HEK293 (cell line): ENCODE data around the gene KLHL40.

Source experiments
- CTCF ChIA-PET: fragments of 350-600 bp; formaldehyde crosslinking; extraction: SDS; loops from one replicate; lab custom pipeline; 2021; ENCODE audit warnings: antibody characterized with exemption; lab: Yijun Ruan, JAX
- POLR2A ChIA-PET: fragments of 300-600 bp; formaldehyde crosslinking; extraction: SDS; loops from one replicate; lab custom pipeline; 2020; ENCODE audit warnings: antibody characterized with exemption, inconsistent platforms; lab: Yijun Ruan, JAX
- H3K27ac ChIP-seq: fragments of 200-500 bp; sonication (Bioruptor generic); 2 replicates; pipeline ENCODE4 v1.5.1; 2014; ENCODE audit warnings: low read depth, low read length, control low read depth, inconsistent platforms; ENCODE audit errors: extremely low read depth
- H3K36me3 ChIP-seq, 2 experiments: fragments of 200-500 bp in 1 of 2; sonication (Bioruptor generic) in 1 of 2; 1 replicate in 1 of 2; 2 replicates in 1 of 2; pipeline ENCODE4 v1.5.1; 2014 to 2017; ENCODE audit warnings: inconsistent platforms in 2 of 2, low read length in 2 of 2; ENCODE audit not compliant: control insufficient read depth in 2 of 2, insufficient read depth in 1 of 2
- H3K4me1 ChIP-seq: fragments of 200-500 bp; sonication (Bioruptor generic); 2 replicates; pipeline ENCODE4 v1.5.1; 2014; ENCODE audit warnings: mild to moderate bottlenecking, low read length, inconsistent platforms; ENCODE audit not compliant: control insufficient read depth, insufficient read depth
- H3K4me3 ChIP-seq: 2 replicates; pipeline ENCODE4 v1.5.1; 2011; ENCODE audit warnings: low read depth, mild to moderate bottlenecking, control low read depth, low read length, moderate library complexity
- H3K9me3 ChIP-seq: fragments of 200-500 bp; sonication (Bioruptor generic); 2 replicates; pipeline ENCODE4 v1.5.1; 2014; ENCODE audit warnings: low read depth, low read length, inconsistent platforms; ENCODE audit not compliant: control insufficient read depth, insufficient read depth
- EGR2 ChIP-seq: fragments of 450-650 bp; formaldehyde crosslinking; IDR thresholded peaks from 2 replicates; pipeline ENCODE4 v1.5.1; 2016; ENCODE audit warnings: low read depth, missing biosample characterization, missing genetic modification characterization
- GLI2 ChIP-seq: fragments of 450-650 bp; formaldehyde crosslinking; IDR thresholded peaks from 2 replicates; pipeline ENCODE4; 2017; ENCODE audit warnings: missing biosample characterization, missing genetic modification characterization, low read depth, borderline replicate concordance
- MYNN ChIP-seq: fragments of 450-650 bp; formaldehyde crosslinking; IDR thresholded peaks from 2 replicates; pipeline ENCODE4 v1.5.1; 2016; ENCODE audit warnings: missing biosample characterization, missing genetic modification characterization, borderline replicate concordance
- RBAK ChIP-seq: fragments of 450-650 bp; formaldehyde crosslinking; IDR thresholded peaks from 2 replicates; pipeline ENCODE4 v1.5.1; 2016; ENCODE audit warnings: missing biosample characterization, missing genetic modification characterization
- SP2 ChIP-seq: fragments of 450-650 bp; formaldehyde crosslinking; IDR thresholded peaks from 2 replicates; pipeline ENCODE4 v1.5.1; 2016; ENCODE audit warnings: missing biosample characterization, missing genetic modification characterization
- ZBTB17 ChIP-seq: fragments of 450-650 bp; formaldehyde crosslinking; IDR thresholded peaks from 2 replicates; pipeline ENCODE4 v1.5.1; 2016; ENCODE audit warnings: missing biosample characterization, missing genetic modification characterization
- ZBTB48 ChIP-seq: fragments of 450-650 bp; formaldehyde crosslinking; IDR thresholded peaks from 2 replicates; pipeline ENCODE4 v1.5.1; 2016; ENCODE audit warnings: missing biosample characterization, missing genetic modification characterization
- ZBTB8A ChIP-seq: fragments of 450-650 bp; formaldehyde crosslinking; IDR thresholded peaks from 2 replicates; pipeline ENCODE4 v1.5.1; 2016; ENCODE audit warnings: missing biosample characterization, missing genetic modification characterization
- ZNF292 ChIP-seq: fragments of 450-650 bp; formaldehyde crosslinking; IDR thresholded peaks from 2 replicates; pipeline ENCODE4 v1.5.1; 2016; ENCODE audit warnings: low read depth, missing biosample characterization, missing genetic modification characterization, borderline replicate concordance
- ZNF311 ChIP-seq: fragments of 450-650 bp; formaldehyde crosslinking; IDR thresholded peaks from 2 replicates; pipeline ENCODE4 v1.5.1; 2017; ENCODE audit warnings: missing biosample characterization, missing genetic modification characterization, borderline replicate concordance
- ZNF426 ChIP-seq: fragments of 450-650 bp; formaldehyde crosslinking; IDR thresholded peaks from 2 replicates; pipeline ENCODE4 v1.5.1; 2017; ENCODE audit warnings: missing biosample characterization, missing genetic modification characterization, mild to moderate bottlenecking, inconsistent platforms, moderate library complexity
- ZNF501 ChIP-seq: fragments of 450-650 bp; formaldehyde crosslinking; IDR thresholded peaks from 2 replicates; pipeline ENCODE4 v1.5.1; 2016; ENCODE audit warnings: missing biosample characterization, missing genetic modification characterization
- ZNF626 ChIP-seq: fragments of 450-650 bp; sonication (Bioruptor Pico); formaldehyde crosslinking; IDR thresholded peaks from 2 replicates; pipeline ENCODE4 v1.5.1; 2018; ENCODE audit warnings: missing biosample characterization, missing genetic modification characterization, inconsistent platforms
- ZNF785 ChIP-seq: fragments of 450-650 bp; formaldehyde crosslinking; IDR thresholded peaks from 2 replicates; pipeline ENCODE4 v1.5.1; 2016; ENCODE audit warnings: missing biosample characterization, missing genetic modification characterization
- ZNF792 ChIP-seq: fragments of 450-650 bp; formaldehyde crosslinking; IDR thresholded peaks from 2 replicates; pipeline ENCODE4 v1.5.1; 2016; ENCODE audit warnings: missing biosample characterization, missing genetic modification characterization
- TF ChIP-seq, protein P1 (sequence below): fragments of 450-650 bp; formaldehyde crosslinking; IDR thresholded peaks from 2 replicates; pipeline ENCODE4 v1.5.1; 2016; ENCODE audit warnings: missing biosample characterization, missing genetic modification characterization
- TF ChIP-seq, protein P2 (sequence below): fragments of 450-650 bp; formaldehyde crosslinking; IDR thresholded peaks from 2 replicates; pipeline ENCODE4 v1.5.1; 2016; ENCODE audit warnings: missing biosample characterization, missing genetic modification characterization, low read depth
- TF ChIP-seq, protein P3 (sequence below): fragments of 450-650 bp; formaldehyde crosslinking; IDR thresholded peaks from 2 replicates; pipeline ENCODE4 v1.5.1; 2016; ENCODE audit warnings: missing biosample characterization, missing genetic modification characterization
- TF ChIP-seq, protein P4 (sequence below): fragments of 450-650 bp; formaldehyde crosslinking; IDR thresholded peaks from 2 replicates; pipeline ENCODE4 v1.5.1; 2016; ENCODE audit warnings: missing biosample characterization, missing genetic modification characterization

Gene KLHL40

DNA sequence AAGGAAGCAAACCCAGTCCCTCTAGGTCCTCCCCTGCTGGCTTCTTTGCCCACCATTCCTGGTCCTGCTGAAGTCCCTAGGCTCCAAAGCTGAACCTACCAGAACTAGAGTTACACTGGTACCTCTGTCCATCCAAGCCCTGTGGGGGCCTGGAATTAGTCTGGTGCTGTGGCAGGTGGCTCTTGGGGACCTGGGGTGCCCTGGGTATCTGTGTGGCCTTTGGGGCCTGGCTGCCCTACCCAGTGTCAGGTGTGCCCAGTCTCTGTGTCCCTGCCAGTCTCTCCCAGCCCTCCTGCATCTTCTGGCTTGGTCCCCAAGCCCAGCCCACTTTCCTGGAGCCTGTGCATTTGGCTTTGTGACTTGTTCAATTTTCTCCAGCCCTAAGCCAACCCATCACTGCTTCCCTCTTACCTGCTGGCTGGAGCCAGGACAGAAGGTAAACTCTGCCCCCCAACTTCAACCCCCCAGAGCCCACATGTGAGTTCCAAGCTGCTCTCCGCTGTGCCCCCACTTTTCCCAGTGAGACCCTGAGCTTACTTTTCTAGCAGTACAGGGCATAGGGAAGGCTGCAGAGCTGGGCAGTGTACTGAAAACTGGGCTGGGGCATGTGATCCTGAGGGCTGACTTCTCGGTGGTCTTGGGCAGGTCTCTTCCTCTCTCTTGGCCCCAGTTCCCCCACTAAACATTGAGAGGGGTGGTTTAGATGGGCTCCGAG lies 45.5 kb downstream of the KLHL40 start:
- CTCF ChIA-PET = no interaction called here
- TF ChIP-seq ZNF785 (tag by site-specific recombination) = no peak
- no peak for TF ChIP-seq ZNF311
- TF ChIP-seq ZNF792 (tag by site-specific recombination) = no peak
- TF ChIP-seq, protein P1, sequence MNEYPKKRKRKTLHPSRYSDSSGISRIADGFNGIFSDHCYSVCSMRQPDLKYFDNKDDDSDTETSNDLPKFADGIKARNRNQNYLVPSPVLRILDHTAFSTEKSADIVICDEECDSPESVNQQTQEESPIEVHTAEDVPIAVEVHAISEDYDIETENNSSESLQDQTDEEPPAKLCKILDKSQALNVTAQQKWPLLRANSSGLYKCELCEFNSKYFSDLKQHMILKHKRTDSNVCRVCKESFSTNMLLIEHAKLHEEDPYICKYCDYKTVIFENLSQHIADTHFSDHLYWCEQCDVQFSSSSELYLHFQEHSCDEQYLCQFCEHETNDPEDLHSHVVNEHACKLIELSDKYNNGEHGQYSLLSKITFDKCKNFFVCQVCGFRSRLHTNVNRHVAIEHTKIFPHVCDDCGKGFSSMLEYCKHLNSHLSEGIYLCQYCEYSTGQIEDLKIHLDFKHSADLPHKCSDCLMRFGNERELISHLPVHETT (tag by site-specific recombination) = no peak
- POLR2A ChIA-PET = no interaction called here
- Histone ChIP-seq H3K27ac (no peak overlapping the region), H3K4me1 (no peaks in the 10 kb centered on the region), H3K9me3 (no peaks in the 10 kb centered on the region), H3K4me3 (no peak overlapping the region), H3K36me3 (no peaks in the 10 kb centered on the region)

DNA sequence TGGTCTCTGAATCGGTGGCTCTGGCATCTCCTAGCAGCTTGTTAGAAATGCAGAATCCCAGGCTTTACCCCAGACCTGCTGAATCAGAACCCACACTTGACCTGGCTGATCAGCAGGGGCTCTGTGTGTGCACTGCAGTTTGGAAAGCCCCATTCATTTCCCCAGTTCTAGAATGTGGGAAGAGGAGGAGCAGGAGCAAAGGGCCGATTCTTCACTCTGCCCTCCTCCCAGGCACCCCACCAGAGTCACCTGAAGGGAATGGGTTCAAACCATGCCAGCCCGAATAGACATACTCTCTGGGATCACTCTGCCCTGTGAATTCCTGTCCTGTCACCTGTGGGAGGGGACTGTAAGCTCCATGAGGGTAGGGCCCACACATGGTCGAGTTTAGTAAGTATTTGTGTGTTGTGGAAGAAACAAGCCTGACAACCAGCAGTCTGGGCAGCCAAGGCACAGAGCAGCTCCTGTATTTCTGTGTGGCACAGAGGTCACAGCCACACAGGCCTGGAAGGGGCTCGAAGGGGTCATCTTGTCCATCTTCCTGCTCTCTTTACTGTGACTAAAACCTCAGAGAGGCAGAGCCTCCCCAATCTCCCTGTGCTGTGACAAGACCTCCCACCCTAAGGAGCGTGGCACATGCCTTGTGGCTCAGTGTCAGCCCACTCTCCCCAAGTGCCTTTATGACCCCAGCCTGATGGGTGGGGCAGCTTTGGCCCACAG lies 46.3 kb downstream of the KLHL40 start:
- no peak overlapping the region for H3K4me3 ChIP-seq
- no peaks in the 10 kb centered on the region for H3K4me1 ChIP-seq
- H3K9me3 ChIP-seq = no peaks in the 10 kb centered on the region
- no peak overlapping the region for H3K27ac ChIP-seq
- ChIA-PET POLR2A (no interaction called here), CTCF (no interaction called here)
- no peaks in the 10 kb centered on the region for H3K36me3 ChIP-seq
- TF ChIP-seq, protein P2, sequence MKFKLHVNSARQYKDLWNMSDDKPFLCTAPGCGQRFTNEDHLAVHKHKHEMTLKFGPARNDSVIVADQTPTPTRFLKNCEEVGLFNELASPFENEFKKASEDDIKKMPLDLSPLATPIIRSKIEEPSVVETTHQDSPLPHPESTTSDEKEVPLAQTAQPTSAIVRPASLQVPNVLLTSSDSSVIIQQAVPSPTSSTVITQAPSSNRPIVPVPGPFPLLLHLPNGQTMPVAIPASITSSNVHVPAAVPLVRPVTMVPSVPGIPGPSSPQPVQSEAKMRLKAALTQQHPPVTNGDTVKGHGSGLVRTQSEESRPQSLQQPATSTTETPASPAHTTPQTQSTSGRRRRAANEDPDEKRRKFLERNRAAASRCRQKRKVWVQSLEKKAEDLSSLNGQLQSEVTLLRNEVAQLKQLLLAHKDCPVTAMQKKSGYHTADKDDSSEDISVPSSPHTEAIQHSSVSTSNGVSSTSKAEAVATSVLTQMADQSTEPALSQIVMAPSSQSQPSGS (tag by site-specific recombination) = no peak
- TF ChIP-seq ZNF426 = no peak
- TF ChIP-seq SP2 = no peak
- TF ChIP-seq RBAK (tag by site-specific recombination) = no peak
- TF ChIP-seq ZNF292 (tag by site-specific recombination) = no peak
- no peak for TF ChIP-seq MYNN (tag by site-specific recombination)
- TF ChIP-seq ZBTB8A (tag by site-specific recombination) = no peak
- no peak for TF ChIP-seq ZNF501 (tag by site-specific recombination)
- no peak for TF ChIP-seq ZBTB48
- TF ChIP-seq ZBTB17 (tag by site-specific recombination) = no peak
- no peak for TF ChIP-seq GLI2 (tag by site-specific recombination)
- no peak for TF ChIP-seq ZNF626 (tag by site-specific recombination)
- no peak for TF ChIP-seq EGR2
- TF ChIP-seq, protein P3, sequence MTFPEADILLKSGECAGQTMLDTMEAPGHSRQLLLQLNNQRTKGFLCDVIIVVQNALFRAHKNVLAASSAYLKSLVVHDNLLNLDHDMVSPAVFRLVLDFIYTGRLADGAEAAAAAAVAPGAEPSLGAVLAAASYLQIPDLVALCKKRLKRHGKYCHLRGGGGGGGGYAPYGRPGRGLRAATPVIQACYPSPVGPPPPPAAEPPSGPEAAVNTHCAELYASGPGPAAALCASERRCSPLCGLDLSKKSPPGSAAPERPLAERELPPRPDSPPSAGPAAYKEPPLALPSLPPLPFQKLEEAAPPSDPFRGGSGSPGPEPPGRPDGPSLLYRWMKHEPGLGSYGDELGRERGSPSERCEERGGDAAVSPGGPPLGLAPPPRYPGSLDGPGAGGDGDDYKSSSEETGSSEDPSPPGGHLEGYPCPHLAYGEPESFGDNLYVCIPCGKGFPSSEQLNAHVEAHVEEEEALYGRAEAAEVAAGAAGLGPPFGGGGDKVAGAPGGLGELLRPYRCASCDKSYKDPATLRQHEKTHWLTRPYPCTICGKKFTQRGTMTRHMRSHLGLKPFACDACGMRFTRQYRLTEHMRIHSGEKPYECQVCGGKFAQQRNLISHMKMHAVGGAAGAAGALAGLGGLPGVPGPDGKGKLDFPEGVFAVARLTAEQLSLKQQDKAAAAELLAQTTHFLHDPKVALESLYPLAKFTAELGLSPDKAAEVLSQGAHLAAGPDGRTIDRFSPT (tag by site-specific recombination) = no peak
- TF ChIP-seq, protein P4, sequence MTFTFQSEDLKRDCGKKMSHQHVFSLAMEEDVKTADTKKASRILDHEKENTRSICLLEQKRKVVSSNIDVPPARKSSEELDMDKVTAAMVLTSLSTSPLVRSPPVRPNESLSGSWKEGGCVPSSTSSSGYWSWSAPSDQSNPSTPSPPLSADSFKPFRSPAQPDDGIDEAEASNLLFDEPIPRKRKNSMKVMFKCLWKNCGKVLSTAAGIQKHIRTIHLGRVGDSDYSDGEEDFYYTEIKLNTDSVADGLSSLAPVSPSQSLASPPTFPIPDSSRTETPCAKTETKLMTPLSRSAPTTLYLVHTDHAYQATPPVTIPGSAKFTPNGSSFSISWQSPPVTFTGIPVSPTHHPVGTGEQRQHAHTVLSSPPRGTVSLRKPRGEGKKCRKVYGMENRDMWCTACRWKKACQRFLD (tag by site-specific recombination) = no peak
